Ishikawa (cell line): ENCODE results near the gene ACYP2.

ENCODE experiments used
- CEBPB ChIP-seq: IDR thresholded peaks from 2 replicates; pipeline ENCODE4 v1.6.1; 2012
- CREB1 ChIP-seq: IDR thresholded peaks from 2 replicates; pipeline ENCODE4 v1.6.1; 2012; ENCODE audit warnings: low read depth
- EGR1 ChIP-seq: IDR thresholded peaks from 2 replicates; pipeline ENCODE4 v1.6.1; 2012
- EP300 ChIP-seq: IDR thresholded peaks from 2 replicates; pipeline ENCODE4 v1.6.1; 2012; ENCODE audit warnings: borderline replicate concordance
- FOXM1 ChIP-seq: IDR thresholded peaks from 2 replicates; pipeline ENCODE4 v1.6.1; 2012; ENCODE audit warnings: low read depth, borderline replicate concordance
- MAX ChIP-seq: IDR thresholded peaks from 2 replicates; pipeline ENCODE4 v1.6.1; 2012
- NFIC ChIP-seq: IDR thresholded peaks from 2 replicates; pipeline ENCODE4 v1.6.1; 2012
- RAD21 ChIP-seq: IDR thresholded peaks from 2 replicates; pipeline ENCODE4 v1.6.1; 2012; ENCODE audit warnings: low read depth
- REST ChIP-seq: IDR thresholded peaks from 2 replicates; pipeline ENCODE4 v1.6.1; 2012; ENCODE audit warnings: low read depth, mild to moderate bottlenecking
- TAF1 ChIP-seq: IDR thresholded peaks from 2 replicates; pipeline ENCODE4 v1.6.1; 2012; ENCODE audit warnings: low read depth, mild to moderate bottlenecking
- TCF12 ChIP-seq: IDR thresholded peaks from 2 replicates; pipeline ENCODE4 v1.6.1; 2012; ENCODE audit warnings: low read depth
- TEAD4 ChIP-seq: IDR thresholded peaks from 2 replicates; pipeline ENCODE4 v1.6.1; 2012
- YY1 ChIP-seq: IDR thresholded peaks from 2 replicates; pipeline ENCODE4 v1.6.1; 2012; ENCODE audit warnings: low read depth
- ZBTB7A ChIP-seq: IDR thresholded peaks from 2 replicates; pipeline ENCODE4 v1.6.1; 2012; ENCODE audit warnings: low read depth
- TF ChIP-seq, protein P1 (sequence below): IDR thresholded peaks from 2 replicates; pipeline ENCODE4 v1.6.1; 2012

Gene ACYP2

DNA sequence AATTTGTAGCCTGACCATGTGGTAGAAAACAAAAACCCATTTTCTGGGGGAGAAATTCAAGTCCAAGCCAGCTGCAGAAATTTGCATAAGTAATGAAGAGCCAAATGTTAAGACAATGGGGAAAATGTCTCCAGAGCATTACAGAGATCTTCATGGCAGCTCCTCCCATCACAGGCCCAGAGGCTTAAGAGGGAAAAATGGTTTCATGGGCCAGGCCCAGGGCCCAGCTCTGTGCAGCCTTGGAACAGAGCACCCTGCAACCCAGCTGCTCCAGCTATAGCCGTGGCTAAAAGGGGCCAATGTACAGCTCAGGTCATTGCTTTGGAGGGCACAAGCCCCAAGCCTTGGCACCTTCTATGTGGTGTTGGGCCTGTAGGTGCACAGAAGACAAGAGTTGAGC, 209.7 kb downstream of the ACYP2 start:
- no peak for TF ChIP-seq EP300
- no peak for TF ChIP-seq ZBTB7A
- no peak for TF ChIP-seq REST
- TF ChIP-seq CREB1 = no peak
- TF ChIP-seq FOXM1 = no peak
- TF ChIP-seq CEBPB = no peak
- no peak for TF ChIP-seq EGR1
- TF ChIP-seq RAD21 = no peak
- no peak for TF ChIP-seq NFIC
- TF ChIP-seq TEAD4 = no peak

GRCh38 chr2:54329482-54330161, 214.2 kb downstream of the ACYP2 start:
- TF ChIP-seq, protein P1, sequence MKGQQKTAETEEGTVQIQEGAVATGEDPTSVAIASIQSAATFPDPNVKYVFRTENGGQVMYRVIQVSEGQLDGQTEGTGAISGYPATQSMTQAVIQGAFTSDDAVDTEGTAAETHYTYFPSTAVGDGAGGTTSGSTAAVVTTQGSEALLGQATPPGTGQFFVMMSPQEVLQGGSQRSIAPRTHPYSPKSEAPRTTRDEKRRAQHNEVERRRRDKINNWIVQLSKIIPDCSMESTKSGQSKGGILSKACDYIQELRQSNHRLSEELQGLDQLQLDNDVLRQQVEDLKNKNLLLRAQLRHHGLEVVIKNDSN = no peak
- TF ChIP-seq TAF1 = no peak
- TF ChIP-seq ZBTB7A = no peak
- TF ChIP-seq REST = no peak
- no peak for TF ChIP-seq CEBPB

- no peak for TF ChIP-seq ZBTB7A
- TF ChIP-seq YY1 = no peak
- peak; percentile 98 for TF ChIP-seq MAX
- no peak for TF ChIP-seq TEAD4
- no peak for TF ChIP-seq EGR1
- no peak for TF ChIP-seq RAD21
- TF ChIP-seq TAF1 = peak; percentile 27; the same call in 1 of the 2 replicates
Observed at GRCh38 chr2:54330162-54330925, 214.9 kb downstream of the ACYP2 start.

- no peak for TF ChIP-seq NFIC
- TF ChIP-seq REST = no peak
- TF ChIP-seq ZBTB7A = no peak
- no peak for TF ChIP-seq TEAD4
- TF ChIP-seq YY1 = no peak
- TF ChIP-seq, protein P1 = no peak
Observed at GRCh38 chr2:54330926-54331835, 215.8 kb downstream of the ACYP2 start.

DNA sequence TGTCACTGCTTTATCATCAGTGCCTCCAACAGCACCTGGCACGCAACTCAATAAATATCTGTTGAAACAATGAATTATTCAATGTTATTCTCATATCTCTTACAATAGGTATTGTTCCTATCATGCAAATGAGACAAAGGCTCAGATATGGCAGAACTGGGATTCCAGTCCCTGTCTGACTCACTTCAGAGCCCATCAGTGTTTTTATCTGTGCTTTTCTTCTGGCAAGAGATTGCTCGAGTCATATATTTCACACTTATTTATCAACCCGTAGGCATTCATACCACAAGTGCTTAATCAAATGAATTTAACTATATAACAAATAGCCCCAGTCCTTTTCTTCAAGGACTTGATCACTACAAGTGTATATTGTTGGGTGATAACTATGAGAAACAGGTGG, 217.0 kb downstream of the ACYP2 start:
- TF ChIP-seq CREB1 (no peak), TCF12 (no peak), TEAD4 (no peak), TAF1 (no peak), CEBPB (no peak), REST (no peak), RAD21 (no peak), NFIC (no peak), YY1 (no peak), MAX (no peak), EP300 (no peak), EGR1 (no peak), FOXM1 (no peak), ZBTB7A (no peak)
- TF ChIP-seq, protein P1 = no peak
